ENCODE data around the gene ADO.

ADO gene

DNA sequence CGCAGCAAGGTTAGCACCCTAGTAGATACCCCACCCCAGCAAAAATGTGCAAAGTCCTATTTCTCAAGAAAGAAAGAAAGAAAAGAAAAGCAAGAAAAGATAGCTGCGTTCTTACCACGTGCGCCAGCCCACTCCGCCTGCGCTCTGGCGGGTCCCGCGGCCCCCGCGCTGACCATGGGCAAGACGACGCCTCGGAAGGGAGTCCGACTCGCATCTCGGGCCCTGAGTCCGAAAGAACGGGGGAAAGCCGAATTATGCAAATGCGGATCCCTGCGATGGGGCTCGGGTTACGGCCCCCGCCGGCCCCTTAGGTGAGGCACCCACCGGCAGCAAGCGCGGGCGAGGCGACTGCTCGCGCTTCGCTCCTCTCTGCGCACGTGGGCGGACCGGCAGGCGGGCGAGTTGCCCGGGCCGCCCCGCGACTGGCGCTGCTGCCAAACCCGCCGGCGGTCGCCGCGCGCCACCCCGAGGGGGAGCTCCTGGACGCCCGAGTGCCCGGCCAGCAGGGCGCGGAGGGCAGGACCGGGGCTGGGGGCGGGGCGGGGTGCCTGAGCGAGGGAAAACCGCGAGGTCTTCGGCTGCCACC, 14.0 kb downstream of the ADO start:
- DNase-seq, result peak; percentile 6

DNA sequence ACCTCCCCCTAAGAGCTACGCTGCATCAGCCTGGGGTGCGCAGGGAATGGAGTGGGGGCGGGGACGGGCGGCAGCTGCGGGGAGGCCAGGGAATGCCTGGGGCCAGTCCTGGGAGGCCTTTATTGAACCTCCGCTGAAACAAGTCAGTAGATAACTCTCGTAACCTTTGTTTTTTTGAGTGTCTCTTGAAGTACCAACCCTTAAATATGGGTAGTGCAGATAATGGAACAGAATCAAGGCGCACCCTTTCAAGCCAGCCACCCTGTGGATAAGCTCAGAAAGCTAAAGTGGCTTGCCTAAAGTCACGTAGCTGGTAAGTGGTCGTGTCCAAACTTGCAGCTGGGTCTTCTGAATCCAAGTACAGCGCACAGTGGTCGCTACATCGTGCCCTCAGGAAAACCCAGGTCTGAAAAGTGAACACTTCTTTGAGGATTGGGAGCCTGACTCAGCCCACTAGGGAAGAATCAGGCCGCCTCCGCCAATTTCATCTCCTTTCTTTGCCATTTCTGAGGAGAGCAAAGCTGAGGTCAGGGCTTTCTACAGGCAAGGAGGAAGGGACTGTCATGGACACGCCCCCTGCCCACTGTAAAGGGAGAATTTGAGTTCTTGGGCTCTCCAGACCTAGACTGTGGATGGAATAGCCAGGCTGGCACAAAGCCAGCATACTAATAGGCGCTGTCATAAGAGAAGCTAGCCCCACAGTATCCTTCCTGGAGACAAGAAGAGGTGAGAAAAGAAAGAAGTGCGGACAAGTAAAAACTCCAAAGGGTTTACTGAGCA, 14.8 kb downstream of the ADO start:
- peak; percentile 17 for DNase-seq

DNA sequence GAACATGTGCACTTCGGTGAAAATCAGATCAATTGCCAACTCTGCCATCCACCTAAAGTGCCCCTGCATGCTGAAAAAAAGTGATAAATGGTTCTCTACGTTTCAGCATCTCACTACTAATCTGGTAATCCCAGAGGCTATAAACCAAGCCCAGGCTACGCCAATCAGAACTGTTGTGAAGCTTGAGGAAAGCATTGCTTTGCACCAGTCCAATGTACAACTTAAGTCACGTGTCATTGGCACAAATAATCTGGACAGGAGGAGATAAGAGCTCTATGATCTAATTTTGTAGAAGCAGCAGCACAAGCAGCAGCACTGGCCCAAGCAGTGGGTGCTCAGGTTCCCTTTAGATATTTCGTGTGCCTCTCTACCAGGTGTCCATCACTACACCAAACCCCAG, 16.1 kb downstream of the ADO start:
- no peak for DNase-seq

DNA sequence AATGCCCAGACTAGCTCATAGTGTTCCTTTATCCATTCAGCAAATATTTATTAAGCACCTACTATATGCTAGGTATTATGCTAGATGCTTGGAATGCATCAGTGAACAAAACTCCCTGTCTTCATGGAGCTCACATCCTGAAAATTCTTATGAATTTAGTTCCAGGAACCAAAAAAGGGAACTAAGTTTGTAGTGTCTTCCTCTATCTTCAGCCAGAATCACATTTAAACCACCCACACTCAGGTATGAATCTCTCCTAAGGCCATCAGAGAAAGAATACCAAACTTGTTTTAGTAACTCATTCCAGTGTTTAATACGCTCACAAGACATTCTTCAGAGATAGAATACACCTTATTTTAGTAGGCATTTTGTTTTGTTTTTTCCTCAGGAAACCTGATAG, 21.8 kb downstream of the ADO start:
- DNase-seq, result no peak

DNA sequence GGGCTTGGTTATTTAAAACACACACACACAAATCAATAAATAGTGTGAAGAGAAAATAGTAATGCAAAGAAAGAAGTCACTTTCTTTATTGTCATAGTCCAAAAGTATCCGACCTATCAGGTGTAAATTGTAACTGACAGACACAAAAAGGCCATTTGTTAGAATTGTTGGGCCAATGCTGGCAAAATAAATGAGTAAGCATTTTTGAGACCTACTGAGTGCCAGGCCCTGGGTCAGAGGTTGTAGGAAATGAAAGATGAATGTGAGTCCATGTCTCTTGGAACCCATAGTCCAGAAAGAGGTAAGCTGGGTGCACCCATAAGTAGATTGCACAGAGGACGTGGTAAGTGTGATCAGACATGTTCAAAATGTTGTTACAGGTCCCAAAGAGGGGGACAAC, 25.1 kb downstream of the ADO start:
- DNase-seq, result no peak

DNA sequence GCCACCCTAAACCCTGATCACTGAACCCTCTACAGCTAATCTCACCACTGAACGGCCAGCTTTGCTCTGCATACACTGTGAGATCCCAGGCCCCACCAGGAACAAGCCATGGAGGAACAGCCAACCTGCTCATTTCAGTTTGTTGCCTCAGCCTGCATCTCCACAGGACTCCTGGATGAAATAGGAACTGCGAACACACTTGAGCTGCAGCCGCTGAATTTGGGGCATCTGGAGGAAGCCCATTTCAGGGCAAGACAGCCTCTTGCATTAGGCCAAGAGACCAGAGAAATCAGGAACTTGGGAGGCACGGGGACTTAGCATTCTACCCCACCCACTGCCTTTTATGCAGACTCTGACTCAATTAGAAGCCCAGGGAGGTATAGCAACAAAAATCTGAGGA, 26.2 kb downstream of the ADO start:
- DNase-seq, result peak; percentile 53

DNA sequence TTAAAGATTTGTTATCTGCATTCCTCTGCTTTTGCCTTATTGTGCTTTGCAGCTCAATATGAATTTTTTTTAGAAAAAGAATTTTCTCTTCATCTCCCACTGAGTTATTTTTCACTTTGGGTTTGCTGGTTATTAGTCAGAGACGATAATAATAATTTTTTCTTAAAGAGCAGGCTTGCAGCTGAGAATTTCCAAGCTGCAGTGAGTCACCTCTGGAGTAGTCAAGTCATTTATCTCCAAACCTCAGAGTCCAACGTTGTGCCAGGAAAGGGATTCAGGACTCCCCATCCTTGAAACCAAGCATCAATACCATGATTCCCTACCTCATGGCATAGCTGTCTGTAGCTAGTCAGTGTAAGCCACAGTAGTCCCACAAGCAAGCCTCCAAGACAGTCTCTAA, 26.8 kb downstream of the ADO start:
- DNase-seq, result peak; percentile 89

DNA sequence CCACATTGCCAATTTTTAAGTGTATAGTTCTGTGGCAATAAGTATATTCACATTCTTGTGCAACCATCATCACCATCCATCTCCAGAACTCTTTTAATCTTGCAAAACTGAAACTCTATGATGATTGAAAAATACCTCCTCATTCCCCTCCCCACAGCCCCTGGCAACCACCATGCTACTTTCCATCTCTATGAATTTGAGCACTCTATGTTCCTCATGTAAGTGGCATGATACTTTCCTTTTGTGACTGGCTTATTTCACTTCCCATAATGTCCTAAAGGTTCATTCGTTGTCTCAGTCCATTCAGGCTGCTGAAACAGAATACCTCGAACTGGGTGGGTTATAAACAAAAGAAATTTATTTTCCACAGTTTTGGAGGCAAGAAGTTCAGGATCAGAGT, 35.1 kb downstream of the ADO start:
- no peak for DNase-seq

DNA sequence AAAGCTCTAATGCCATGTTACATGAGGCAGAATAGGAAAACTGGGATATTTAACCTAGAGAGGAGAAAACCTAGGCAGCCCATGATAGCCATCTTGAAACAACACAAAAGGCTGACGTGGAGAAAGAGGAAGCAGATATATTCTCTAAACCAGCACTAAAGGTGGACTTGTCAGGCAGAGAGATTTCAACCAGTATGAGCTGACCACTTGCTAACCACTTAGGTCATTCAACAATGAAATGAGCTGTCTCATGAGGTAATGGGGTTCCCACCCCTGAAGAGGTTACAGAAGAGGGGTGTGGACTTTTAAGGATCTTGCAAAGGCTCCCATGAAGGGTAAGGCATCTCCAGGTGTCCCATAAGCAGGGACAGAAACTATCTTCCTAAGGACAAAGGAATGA, 38.5 kb downstream of the ADO start:
- DNase-seq, result no peak

DNA sequence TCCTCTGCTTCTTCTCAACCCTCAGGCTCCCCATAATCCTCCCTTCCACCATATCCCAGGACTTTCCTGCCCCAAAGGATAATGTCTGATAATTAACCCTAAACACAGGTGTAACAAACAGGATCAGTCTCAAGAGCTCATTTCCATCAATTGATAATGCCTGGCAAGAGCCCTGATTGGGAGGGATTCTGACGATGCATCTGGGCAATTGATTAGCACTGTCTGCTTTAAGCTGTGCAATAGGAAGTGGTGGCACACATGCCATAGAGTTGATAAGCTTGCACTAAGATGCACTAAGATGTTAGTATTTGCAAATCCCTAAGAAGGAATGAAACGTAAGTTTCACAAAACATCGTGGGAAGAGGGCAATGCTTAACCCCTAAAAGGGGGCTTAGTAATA, 39.1 kb downstream of the ADO start:
- no peak for DNase-seq

DNA sequence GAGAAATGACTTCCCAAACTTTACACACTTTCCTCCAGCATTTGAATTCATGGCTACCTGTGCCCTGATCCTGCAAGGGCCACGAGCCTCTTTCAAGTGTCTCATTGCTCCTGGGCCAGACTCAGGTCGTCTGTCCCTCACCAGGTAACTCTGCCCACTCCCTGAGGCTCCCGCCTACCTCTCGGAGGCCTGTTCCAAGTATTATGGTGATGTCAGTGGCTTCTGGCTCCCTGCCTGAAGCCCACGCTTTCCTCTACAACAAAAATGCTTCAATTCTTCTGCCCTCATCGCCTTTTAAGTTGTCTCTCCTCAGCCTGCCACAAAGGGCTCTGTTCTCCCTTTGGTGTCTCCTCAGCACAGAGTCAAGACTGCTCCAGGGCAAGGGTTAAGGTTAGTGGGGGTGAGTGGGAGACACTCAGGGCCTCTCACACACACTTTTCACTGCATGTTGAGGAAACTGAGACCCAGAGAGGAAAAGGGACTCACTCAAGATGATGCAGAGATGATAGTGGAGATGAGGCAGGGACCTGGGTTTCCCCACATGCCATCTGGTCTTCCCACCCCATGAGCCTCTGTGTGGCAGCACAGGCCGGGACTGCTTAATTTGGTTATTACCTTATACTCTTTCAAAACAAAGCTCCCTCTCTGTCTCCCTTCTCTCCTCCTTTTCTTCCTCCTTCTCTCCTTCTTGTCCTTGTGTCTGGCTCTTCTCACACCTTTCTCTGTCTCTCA, 39.9 kb downstream of the ADO start:
- no peak for DNase-seq

DNA sequence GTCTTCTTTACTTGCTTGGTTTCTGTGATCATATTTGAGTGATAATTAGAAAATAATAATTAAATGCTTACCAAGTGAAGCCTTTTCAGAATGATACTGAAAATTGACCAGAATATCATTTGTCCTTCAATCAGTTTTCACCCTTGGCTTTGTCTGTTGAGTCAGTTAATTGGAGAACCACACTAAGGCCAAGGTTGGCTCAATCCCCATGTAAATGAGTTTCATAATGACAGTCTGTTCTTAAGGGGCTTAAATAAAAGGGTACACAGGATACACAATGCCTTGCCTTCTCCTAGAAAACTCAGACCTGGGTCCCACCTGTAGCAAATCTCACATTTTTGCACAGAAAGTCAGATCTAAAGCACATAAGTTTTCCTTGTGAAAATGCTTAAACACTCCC, 42.9 kb downstream of the ADO start:
- no peak for DNase-seq

DNA sequence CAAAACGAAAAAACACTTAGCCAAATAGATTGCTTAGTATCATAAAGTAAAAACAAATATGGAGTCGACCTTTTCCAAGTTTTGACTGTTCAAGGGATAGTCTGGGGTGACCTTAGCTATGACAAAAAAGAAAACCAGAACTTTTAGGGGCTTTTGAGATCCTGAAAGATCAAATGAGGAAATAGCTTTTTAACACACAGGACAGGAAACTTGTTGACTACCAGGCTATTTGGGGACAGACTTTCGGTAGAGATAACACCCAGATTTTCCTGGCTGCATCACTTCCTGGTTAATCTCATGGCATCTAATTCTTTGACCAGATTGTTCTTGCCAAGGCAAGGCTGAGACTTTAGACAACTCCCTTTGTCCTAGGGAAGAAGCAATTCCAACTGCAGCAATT, 46.1 kb downstream of the ADO start:
- no peak for DNase-seq

DNA sequence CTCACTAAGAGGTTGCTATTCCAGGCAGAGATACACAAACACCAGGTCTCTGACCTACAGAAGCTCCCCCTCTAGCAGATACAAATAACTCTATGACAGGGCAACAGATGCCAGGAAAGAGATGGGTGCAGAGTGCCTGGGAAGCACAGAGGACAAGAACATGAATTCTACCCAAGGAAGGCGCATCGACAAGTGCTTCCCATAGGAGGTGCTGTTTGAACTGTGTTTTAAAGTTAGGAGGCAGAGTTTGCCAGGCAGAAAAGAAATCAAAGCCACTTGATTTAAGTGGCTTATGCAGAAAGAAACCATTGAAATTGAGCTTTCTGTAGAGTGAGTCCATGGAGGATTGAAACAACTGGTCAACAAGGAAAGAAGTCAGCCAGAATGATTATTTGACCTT, 46.9 kb downstream of the ADO start:
- no peak for DNase-seq

DNA sequence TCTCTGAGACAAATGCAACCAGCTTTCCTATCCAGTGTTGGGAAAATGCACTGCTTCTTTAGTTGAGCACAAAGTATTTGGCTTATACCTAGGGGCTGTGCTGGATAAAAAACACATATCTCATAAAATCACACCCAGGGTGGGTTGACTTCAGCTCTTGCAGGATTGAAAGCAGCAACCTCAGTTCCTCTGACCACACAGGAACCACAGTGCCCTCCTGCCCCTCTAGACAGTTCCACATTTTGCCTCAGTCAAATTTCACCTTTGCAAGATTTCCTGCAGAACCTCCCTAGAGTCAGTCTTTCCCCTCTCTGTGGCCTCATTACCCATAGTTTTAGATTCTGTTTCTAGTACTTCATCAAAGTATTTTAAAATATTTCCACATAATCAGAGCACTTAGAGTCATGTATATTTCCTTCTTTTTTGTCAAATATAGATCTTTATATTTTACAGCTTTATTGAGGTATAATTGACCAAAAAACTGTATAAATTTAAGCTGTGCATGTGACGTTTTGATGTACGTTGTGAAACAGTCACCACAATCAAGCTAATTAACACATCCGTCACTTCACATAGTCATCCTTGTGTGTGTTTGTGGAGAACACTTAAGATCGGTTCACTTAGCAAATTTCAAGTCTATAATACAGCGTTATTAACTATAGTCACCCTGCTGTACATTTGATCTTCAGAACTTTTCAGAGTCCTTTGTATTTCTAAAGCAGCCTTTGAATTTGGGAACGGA, 48.6 kb downstream of the ADO start:
- DNase-seq, result no peak

DNA sequence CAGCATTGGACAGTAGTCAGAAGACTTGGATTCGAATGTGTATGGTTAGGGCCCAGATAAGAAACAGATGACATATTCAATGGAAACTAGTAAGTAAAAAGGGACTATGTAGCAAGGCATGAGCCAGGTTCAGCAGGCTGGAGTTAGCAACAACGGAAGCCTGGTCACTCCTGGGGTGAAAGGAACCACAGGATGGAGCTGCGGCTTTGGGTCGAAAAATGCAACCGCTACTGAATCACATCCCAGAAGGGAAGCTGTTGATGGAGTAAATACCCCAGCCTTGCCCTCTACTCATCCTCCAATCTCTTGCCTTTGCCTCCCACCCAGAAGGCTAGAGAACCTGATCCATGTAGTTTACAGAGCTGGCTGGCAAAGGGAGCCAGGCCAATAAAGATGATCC, 49.2 kb downstream of the ADO start:
- DNase-seq, result no peak

DNA sequence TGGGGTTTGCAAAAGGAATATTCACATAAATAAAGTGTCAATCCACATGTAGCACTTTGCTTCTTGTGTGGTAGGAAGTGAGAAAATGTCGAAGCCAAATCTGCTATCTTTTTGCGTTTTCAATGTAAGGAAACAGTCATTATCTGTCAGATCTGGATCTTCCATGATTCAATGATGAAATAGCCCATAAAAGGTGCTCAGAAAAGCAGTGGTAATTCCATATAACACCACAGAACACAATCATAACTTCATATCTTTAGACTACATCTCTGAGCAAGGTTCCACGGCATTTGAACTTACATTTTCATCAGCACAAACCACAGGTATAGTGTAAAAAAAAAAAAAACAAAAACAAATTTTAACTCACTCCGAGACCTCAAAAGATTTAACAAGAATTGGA, 51.5 kb downstream of the ADO start:
- no peak for DNase-seq

All from fibroblast of skin of right quadriceps (primary cell).